HG02870 (cell line): Measurements from ENCODE around the gene SPIRE1.

Source experiments
- ATAC-seq: cut with Tn5 transposase; IDR thresholded peaks from one replicate; pipeline ENCODE4 v1.9.1; 2021; ENCODE audit warnings: mild to moderate bottlenecking, moderate library complexity; ENCODE audit not compliant: unreplicated experiment

SPIRE1 gene

DNA sequence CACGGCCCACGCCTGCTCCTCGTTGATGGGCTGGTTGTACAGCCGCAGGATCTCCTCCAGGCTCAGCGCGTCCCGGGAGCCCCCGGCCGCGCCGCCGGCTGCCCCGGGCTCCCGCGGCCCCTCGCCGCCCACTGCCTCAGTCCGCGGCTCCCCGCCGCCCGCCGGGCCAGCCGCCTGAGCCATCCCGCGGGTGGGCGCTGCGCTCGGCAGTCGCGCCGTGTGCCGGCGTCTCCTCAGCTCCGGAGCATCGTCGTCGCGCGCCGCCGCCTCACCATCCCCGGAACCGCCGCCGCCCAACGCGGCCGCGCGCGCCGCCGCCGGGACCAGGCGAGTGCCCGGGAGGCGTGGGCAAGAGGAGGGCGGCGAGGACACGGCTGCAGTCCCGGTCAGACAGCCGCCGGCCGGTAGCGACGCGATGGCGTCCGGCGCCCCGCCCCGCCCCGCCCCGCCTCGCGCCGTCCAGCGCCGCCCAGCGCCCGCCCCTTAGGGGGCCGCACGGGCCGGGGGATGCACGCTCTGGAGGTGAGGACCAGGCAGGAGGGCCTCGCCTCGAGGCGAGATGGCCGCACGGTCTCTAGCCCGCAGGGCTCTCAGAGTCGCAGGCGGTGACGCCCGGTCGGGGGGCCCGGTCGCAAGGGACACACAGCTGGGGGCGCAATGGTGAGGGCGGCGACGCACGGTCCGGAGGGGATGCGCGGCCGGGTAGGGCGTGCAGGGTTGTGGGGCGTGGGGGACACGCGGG is at the start of gene SPIRE1:
SPIRE1 (minus strand) TSS at position 424 of the 742 bp plus-strand sequence; CDS start at position 183, 241 bp downstream.
- ATAC-seq = peak; percentile 77

DNA sequence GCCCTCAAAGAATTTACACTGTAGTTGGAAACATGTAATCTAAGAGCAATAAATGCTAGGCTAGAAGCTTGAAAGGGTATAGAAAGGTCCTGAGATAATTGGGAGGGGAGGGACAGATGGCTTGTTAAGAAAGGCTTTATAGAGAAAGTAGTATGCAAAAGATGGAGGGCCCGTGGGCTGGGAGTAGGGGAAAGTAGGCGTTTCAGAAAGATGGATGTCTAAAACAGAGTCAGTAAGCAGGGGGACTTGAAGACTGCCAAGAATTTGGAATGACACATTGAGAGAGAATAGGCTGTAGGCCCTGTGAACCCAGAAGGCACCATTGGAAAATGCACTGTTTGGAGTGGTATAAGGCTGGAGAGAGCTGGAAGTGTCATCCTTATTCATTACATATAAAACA is 45.8 kb upstream of the SPIRE1 start:
- no peak for ATAC-seq

DNA sequence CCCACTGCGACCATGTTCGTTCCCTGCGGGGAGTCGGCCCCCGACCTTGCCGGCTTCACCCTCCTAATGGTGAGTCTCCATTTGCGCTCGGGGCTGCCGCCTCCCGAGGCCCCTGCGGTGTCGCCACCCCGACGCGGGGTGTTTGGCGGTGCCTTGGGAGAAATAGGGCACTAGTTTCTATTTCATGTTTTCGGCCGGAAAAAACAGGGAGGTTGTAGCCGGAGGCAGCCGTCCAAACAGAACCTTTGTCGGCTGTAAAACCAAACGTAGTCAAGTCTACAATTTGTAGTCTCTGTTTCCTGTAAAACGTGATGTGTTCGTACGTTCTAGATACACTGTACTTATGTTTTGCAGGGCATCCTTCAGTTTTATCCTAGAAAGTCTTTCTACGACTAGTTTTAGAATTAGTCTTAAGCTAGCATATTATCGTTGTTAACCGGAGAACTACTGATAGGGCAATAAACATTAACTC is 45.2 kb upstream of the SPIRE1 start:
- peak; percentile 33 for ATAC-seq

DNA sequence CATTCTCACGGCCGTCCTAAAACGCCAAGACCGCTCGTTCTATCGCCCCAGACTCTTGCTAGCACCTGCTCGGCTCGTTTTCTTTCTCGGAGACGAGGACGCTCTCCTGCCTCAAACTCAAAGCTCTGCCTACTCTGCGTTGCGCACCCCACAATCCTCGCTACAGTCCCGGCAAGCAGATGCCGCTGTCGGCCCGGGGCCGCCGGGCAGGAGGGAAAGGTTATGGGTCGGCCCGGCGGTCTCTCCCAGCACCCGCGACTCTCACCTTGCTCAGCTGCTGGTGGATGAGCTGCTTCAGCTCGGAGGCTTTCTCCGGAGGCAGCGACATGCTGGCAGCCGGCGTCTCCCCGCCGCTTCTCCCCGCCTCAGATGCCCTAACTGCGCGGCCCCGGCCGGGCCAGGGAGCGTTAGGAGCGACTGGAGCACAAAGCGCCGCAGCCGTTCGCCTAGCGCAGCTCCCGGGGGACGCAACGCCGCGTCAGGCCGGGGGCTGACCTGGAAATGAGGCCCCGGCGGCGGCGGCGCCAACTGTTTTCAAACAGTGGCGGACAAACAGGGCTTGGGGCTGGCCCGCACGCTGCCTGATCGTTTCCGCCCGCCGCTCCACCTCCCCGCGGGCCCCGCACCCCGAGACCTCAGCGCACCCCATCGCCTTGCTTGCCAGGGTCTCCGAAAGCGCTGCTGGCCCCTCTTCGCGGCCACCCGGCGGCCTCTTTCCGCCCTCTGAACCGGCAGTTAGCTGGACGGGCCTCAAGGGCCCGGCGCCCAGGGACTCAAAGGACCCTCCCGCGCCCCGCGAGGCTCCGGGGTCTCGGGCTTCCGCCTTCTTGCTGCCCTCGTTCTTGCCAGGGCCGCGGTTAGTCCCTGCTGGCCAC is 44.6 kb upstream of the SPIRE1 start, which contains the start of the genes CEP76 and PSMG2:
CEP76 (minus strand) TSS at position 503 of the 875 bp plus-strand sequence; CDS start at position 328, 175 bp downstream.
PSMG2 (plus strand) TSS at position 822 of the 875 bp plus-strand sequence. CDS start 66 bp downstream, outside the sequence.
- peak; percentile 71 for ATAC-seq

DNA sequence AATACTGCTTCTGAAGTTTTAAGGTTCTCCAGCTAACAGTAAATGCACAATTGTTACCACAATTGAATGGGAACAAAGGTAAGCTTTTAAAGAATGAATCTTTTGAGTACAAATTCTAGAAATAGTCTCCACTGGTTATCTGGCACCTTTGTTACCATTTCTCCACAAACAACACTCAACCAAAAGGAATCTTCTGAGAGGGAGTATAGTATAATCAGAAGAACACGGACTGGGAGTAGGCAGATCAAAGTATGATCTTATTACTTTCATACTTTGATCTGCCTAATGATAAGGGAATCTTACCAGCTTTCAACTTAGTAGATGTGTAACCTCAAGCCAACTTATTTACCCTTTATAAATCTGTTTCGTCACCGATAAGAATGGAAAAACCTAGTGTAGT is 43.3 kb upstream of the SPIRE1 start:
- ATAC-seq = no peak

DNA sequence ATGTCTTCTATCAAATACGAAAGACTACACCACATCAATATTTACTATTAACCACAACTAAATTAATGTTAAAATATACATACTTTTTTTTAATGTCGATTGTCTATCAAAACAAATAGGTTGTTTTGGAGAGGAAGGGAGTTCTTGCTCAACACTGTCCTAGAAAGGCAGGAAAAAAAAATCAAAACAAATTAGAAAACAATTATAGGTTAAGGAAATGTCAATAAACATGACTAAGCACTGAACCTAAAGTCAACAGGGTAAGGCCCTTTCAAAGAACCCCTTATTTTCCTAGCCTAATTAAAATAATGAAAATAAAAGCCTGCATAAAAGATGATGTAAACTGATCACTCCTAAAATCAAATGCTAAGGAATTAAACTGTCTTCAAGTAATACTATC is 41.8 kb upstream of the SPIRE1 start:
- ATAC-seq = no peak

DNA sequence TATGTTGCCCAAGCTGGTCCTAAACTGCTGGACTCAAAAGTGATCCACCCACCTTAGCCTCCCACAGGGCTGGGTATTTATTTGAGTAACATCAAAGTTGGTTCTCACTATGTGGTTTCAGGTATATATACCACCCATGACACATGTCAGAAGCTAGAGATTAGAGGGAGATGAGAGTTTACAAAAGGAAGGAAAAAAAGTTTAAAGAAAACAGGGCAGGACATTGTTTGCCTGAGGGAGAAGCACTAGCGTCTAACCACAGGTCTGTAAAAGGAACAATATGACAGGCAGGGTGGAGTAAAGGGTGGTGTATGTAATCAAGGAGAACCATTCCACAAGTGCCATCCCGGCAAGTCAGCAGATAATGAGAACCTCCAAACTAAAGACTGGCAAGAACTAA is 36.1 kb upstream of the SPIRE1 start:
- no peak for ATAC-seq

DNA sequence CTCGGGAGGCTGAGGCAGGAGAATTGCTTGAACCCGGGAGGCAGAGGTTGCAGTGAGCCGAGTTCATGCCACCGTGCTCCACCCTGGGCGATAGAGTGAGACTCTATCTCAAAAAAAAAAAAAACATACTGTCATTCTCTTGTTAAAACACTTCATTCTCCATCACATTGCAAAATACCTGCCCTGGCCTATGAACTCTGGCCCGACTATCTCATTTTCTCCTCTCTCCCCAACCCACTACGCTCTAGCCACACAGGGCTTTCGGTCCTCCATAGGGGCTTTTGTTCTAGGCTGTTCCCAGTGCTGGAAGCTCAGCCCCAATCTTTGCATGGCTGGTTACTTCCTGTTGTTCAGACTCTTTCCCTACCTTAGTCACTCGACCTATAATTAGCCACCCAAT is 34.3 kb upstream of the SPIRE1 start:
- no peak for ATAC-seq

DNA sequence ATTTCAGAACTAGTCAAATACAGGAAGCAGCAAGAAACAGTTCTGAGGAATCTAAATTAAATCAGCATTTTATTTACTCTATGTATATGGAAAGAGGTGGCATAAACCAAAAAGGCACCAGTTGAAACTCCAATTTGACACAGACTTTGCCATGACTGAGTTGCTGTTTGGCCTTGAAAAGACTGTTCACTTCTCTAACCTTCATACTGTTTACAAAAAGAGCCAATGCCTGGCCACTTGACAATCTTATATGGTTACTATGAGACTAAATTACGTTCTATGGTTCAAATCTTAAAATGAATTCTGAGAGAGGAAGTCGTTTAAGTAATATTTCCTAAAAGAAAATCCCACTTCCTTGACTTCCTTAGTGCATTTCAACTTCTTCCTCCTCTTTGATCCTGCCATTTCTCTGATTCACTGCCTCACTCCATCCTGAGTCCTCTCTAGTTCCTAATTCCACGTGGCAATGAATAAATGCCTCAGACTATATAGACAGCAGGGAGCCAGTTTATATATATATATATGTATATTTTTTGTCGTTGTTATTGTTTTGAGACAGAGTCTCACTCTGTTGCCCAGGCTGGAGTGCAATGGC is 31.4 kb upstream of the SPIRE1 start:
- no peak for ATAC-seq

DNA sequence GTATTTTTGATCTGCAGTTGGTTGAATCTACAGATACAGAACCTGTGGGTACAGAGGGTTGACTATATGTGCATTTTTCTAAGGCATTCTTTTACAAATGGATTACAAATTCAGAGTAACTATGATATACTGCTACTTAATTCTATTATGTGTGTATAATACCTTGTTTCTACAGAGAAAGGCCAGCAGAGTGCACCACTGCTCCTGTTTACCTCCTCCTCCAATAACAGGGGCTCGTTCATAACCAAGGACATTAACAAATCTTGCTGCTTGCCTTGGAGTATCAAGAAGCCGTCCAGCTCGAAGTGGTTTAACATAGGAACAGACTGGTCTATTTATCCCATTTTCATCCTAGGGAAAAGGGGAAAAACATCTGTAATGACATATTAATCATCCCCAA is 28.2 kb upstream of the SPIRE1 start:
- ATAC-seq = no peak

DNA sequence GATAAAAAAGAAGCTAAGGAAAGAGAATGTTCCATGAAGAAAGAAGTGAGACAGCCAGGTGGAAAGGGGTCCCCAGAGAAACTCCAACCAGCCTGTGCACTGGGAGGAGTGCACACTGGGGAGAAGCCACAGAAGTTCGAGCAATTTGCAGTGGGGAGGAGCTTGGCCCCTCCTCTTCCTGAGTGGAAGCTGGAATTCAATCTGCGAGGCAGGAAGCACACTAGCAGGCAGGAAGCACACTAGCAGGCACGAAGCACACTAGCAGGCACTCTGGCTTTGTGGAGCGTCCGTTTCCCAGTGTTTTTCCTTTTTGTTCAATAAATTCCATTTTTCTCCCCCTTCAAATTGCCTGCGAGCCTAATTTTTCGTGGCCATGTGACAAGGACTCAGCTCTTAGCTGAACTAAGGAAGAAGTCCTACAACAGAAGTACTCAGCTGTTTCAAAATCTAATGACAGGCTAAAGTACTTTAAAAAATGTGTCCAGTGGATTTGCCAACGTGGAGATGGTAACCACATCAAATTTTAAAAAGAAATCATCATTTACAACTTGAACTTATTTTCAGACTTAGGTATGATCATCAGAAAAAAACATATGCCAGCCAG is 21.4 kb upstream of the SPIRE1 start:
- ATAC-seq = no peak

DNA sequence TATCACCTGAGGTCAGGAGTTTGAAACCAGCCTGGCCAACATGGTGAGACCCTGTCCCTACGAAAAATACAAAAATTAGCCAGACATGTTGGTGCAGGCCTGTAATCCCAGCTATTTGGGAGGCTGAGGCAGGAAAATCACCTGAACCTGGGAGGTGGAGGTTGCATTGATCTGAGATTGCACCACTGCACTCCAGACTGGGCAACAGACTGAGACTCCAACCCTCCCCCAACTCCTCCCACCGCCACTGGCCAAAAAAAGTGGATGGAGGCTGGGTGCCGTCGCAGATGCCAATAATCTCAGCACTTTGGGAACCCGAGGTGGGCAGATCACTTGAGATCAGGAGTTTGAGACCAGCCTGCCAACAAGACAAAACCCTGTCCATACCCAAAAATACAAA is 10.1 kb upstream of the SPIRE1 start:
- no peak for ATAC-seq

DNA sequence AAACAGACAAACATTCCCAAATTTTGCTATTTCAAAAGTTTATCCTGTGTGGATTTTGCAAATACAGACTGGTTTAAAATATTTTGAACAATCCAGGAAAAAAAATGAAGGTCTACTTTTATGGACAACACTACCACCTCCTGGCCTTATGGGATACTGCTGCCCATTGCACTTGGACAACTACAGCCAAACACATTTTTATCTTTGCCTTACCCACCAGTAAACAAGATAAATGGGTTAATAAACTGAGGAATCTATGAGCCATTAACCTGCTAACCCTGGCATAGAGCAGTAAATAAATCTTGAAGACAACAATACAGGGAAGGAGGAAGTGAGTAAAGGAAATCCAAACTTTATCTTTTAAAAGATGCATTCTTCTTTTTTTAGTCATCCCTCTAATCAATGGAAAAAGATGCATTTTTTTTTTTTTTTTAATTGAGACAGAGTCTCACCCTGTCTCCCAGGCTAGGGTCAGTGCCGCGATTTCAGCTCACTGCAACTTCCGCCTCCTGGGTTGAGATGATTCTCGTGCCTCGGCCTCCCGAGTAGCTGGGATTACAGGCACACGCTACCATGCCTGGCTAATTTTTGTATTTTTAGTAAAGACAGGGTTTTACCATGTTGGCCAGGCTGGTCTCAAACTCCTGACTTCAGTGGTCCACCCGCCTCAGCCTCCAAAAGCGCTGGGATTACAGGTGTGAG is 2.1 kb upstream of the SPIRE1 start:
- no peak for ATAC-seq

DNA sequence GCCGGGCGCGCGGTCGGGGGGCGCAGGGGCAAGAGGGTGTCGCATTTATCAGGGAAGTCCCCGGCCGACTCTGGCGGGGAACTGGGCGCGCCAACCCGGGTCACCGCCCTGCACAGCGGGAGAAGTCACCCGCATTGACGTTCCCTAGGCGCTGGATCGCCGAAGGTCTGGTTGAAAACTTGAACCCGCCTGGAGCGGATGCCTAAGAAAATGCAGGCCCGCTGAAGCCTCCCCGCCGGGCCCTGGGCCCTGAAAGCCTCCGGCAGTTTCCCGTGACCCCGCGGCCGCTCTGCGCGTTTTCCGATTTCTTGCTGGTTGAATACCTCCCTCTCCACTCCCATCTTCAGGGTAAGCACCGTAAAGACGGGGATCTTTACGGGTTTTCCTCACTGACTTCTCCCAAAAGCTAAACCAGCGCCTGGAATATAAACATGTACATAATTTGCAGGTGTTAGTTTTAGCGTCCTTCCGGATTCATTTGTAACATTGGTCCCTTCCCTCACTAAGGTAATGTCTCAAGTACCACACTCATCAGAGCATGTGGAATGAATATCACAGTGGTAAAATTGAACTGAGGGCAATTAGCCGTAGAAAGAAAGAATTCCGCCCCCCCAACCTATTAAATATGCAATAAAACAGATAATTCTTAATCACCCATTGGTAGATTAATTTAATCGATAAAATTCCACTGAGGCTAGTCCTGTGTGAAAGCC is 675 bp upstream of the SPIRE1 start:
- peak; percentile 15 for ATAC-seq

DNA sequence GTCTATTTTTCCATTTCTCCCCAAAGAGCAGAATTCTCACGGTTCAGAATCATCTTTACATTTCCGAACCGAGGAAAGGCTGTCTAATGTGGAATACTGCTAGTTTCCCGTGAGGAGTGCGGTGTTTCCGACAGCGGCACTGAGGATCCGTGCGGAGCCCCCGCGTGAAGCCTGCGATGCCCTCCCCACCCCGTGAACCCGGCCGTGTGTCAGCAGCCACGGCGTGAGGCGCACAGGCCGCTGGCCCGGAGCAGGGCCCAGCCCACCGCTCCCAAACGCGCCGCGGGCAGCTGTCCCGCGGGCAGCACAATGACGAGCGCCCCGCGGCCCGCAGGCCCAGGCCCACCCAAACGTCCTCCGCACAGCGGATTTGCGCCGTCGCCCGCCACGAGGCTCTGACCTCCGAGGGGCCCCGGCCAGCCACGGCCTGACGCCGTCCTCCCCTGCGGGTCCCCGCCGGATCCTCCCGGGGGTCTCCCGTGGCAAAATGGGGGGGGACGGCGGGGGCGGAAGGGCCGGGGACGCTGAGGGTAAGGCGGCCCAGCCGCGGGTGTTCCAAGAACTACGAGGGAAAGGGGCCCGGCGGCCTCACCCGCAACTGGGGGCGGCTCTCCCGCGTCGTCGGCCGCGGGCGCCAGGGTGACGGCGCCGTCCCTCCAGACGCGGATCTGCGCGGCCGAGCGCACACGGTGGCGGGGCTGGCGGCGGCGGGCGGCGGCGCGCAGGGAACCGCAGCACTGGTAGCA is 796 bp downstream of the SPIRE1 start:
- ATAC-seq = peak; percentile 41

DNA sequence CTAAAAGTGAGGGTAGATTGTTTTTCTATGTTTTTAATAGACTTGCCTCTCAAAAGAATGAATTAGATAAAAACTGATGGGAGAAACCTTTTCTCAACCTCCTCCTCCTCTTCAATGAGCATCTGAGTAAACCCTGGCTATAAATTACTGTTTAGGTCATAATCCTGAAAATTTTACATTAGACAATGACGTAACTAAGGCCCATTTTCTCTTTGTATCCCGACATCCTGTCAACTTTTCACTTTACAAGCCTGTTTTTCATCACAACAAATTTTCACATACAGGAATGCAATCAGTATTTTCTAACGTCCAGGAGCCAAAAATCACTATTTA is 1.3 kb downstream of the SPIRE1 start:
- ATAC-seq = no peak

DNA sequence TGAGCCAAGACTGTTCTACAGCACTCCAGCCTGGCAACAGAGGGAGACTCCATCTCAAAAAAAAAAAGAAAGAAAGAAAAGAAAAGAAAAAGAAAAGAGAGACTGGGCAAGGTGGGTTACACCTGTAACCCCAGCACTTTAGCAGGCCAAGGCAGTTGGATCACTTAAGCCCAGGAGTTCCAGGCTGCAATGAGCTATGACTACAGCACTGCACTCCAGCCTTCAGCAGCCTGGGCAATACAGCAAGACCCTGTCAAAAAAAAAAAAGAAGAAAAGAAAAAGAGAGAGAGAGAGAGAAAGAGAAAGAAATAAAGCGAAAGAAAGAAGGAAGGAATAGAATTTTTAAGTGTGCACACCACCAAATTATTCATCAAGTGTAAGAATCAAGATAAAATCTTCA is 2.9 kb downstream of the SPIRE1 start:
- ATAC-seq = no peak

DNA sequence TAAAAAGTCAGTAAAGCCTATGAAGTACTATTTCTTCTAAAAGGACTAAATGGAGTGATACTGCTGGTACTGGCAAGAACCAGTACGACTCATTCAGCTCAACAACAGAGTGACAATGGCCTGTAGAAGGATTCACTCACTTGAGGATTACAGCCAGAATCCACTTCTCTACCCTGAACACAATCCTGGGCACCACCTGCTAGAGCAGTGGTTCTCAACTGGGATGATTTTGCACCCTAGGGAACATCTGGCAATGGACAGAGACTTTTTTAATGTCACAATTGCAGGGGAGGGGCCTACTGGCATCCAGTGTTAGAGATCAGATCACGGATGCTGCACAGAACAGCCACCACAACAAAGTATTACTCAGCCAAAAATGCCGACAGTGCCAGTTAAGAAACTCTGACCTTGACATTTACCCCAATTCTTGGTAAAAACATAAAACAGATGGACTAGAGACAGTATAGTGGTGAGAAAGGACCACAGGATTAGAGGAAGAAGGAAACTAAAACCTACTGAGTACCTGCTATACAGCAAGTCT is 5.0 kb downstream of the SPIRE1 start:
- no peak for ATAC-seq

DNA sequence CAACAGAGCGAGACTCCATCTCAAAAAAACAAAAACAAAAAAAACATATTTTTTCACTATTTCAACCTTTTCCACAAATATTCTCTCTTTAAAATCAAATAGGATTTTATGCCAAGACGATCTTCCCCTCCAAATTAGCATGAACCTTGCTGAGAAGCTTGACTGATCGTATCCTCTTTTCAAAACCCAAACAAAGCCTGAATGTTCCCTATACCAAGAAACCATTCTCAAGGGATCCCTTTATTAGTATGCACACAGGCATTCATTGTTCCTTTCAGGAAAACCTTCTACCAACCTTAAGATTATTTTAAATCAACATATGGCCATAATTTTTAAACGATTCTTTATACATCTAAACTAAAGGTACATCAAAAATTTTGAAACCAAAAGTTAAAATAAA is 6.3 kb downstream of the SPIRE1 start:
- no peak for ATAC-seq
